Superior temporal gyrus (tissue), 1 donor: Measurements from ENCODE around the gene KIF6.

Source experiments
- DNase-seq: peaks from one replicate; pipeline ENCODE4 v3.0.0-alpha.2; 2016; ENCODE audit errors: extremely low spot score

Gene KIF6

GRCh38 chr6:39321761-39322160, 403.4 kb downstream of the KIF6 start:
- DNase-seq: no peak

DNA sequence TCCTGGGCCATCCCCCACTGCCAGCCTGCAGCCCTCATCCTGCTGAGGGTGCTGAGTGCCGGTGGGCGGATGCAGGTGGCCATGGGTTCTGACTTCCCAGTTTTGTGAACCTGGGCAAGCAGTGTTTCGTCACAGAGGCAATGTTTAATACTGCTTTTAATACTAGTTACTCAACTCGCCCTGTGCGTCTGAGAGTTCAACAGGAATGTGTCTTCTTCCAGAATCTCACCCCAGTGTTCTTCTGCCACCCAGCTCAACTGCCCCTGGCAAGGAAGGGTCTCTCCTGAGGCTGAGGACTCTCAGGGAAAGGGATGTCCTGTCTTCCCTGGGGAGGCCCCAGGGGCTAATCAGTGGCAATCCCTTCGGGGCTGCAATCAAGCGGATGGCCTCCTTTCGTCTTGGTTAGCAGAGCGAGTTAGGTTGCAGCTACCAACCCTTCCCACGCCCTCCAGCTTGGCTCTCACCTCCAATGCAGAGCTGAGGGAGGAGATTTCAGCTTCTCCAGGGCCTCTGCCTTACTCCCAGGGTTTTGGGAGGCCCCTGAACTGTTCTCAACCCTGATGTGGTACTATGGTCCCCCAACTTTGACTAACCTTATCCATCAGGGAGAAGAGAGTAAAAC, 404.7 kb downstream of the KIF6 start:
- DNase-seq: no peak

DNA sequence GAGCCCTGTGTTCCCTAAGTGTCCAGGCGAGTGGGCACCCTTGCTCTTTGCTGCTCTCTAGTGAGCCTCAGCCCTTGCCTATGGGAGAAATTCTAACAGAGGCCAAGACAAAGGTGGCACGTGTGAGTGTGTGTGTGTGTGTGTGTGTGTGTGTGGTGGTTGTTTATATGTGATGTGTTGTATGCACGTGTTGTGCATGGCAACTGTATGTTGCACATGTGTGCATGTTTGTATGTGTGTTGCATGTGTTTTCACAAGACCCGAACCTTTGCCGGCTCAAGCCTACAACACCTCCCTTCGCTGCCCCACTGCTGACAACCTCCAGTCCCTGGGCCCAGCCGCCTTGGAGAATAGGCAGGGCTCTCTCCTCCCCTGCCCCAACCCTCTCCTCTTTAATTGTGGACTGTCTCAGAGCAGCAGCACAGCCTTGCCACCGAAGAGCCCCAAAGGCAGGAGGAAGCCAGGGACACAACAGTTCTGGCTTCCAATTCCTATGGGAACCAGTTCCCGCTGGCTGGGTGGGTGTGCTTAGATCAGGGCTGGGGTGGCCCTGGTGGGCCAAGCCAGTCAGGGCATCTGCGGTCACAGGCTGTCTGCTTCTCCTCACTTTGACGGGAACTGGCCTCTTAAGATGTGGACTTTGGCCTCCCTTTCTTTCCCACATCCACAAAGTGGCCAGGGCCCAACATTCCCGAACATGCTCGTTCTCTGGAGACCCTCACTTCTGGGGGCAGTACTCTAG, 405.4 kb downstream of the KIF6 start:
- DNase-seq: no peak

DNA sequence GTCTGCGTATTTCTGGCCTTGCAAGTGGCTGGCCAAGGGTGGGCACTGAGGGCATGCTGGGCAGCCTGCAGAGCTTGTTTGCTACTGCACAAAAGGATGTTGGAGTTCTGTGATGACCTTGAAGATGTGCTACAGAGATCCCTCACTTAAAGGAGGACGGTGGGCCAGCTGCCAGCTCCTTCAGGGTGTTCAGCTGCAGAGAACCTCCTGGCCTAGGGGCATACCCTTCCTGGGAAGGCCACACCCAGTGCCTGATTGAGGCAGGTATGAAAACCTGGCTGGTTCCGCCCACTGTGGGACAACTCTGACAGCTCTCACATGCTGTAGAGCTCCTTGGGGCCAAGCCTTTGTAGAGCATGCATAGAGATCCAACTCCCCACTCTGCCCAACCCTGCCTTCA, 408.0 kb downstream of the KIF6 start:
- DNase-seq: no peak

DNA sequence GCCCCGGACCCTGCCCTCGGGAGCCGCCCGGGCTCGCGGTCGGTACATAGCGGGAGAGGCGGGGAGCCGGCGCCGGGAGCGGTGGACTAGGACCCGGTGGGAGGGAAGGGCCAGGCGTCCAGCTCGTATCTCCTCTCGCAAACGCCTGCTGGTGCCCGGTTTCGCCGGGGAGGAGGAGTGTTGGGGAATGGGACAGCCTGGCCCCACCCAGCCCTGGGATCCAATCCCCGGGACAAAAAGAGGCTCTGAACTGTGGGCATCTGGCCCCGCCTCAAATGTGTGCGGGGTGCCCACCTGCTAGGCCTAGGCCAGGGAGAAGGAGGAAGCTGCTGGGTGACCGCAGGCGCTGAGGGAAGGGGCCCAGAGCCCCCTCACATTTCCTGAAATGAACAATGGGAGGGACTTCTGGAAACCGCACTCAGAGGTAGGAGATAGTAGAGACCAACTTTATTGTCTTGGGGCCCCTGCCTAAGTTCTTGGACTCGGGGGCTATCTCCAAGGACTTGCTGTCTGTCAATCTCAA, 410.9 kb downstream of the KIF6 start, which contains the start of gene KCNK17:
KCNK17 (minus strand) TSS at position 147 of the 523 bp plus-strand sequence; CDS start at position 48, 99 bp downstream.
- DNase-seq: no peak

DNA sequence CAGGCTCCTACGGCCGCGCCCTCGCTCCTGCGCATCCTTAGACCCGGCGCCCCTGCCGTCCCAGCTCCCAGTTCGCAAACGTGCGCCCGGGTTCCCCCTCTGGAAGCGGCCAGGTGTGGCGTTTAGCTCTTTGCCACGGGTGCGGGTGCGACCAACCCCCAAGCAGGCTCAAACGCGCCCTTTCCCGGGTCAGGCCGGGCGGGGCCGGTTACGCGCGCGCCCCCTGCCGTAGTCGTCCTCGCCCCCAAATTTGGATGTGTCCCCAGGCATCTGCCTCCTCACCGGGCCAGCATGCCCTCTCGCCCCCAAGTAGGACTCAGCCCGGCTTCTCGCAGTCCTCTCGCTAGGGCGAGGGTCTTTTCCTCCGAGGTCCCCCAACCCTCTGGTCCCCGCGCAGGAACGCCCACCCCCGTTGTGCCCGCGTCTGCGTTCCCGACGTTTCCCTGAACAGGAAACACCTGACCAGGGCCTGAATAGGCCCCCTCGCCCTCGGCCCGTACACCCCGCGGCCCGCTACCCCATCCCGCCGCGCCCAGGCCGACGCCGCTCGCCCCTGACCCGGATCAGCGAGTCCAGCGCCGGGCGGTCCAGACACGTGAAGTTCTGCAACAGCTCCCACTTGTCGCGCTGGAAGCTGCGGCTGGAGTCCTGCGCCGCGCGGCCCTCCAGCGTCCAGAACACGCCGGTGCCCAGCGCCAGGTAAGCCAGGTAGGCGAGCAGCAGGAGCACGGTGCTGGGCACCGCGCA, 411.5 kb downstream of the KIF6 start:
- no peak for DNase-seq

DNA sequence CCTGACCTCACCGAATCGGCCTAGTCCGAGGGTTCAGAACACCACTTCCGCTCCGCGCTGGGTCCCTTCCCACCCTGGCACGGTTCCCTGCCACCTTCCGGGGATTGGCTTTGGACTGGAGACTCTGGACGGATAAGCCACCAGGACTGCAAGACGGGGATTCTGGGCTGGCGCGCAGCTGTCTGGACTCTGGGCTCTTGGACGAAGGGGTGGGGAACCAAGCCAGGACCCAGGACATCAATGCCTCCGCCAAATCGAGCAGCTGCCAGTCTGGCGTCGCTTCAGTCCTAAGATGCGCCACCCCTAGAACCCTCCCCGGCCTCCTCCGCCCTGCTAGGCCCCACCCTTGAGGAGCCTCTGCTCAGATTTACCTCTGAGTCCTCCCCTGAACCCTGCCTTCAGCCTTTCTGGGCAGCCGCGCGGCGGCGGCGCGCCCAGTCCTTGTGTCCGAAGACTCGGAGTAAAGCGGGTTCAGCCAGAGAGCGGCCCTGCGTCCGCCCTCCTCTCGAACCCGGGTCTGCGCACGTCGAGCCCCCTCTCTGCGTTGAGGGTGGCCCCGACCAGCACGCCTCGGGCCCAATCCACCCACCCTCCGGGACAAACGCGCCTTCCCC, 412.2 kb downstream of the KIF6 start:
- DNase-seq: no peak

GRCh38 chr6:39310542-39310941, 414.7 kb downstream of the KIF6 start:
- DNase-seq: no peak

DNA sequence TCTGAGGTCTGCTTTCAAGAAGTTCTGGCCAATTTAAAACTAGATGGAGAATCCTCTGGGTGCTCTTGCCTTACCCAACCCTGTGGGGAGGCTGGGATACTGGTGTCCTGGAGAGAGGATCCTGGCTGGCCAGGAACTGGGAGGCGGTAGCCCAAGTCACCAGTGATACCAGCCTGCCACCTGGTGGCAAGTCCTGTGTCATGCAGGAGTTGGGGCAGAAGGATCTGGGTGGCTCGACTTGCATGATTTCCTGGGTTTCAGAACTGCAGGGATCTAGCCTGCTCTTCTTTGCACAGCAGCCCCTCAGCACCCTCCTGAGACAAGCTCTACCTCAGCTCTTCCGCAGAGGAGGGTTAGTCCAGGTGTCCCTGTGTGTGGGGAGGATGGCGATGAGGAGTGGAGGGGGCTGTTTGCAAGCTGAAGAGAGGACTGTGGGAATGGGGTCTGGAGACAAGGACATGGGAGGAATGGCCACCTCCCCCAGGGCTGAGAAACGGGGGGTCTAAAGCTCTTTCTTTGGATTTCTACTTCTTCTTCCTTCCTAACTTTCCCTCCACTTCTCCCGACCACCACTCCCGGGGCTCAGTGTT, 415.2 kb downstream of the KIF6 start:
- peak; percentile 86 for DNase-seq

DNA sequence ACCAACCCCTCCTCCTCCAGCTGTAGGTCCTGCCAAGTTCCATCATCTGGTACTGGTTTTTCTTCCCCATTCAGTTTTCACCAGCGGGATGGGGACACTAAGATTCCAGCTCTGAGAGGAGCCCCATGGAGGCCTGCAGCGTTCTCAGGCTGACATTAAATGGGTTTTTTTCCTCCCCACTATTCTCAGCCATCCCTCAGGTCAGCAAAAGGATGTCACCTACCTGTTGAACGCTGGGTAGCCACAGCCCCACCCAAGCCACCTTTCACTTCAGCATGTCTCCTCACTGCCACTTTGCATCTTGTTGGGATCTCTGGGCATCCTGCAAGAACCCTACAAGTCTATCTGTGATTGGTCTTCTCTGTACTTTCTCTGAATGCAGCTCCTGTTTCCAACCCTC, 417.7 kb downstream of the KIF6 start:
- no peak for DNase-seq

DNA sequence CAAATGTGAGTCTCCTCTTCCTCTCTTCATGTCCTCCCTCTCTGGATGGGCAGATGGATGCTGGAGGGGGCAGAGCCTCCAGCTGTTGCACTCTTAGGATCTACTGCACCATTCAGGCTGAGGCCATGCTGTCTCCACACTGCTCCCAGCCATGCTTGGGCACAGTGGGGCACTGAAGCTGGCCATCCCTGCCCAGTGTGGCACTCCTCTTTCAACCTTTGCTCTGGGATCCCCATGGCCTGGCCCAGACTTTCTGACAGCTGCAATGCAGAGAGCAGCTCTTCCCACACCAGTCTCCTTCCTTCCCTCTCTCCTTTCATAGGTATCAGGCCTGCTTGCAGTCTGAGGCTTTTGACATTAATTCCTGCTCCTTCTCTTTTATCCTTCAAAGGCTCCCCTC, 420.3 kb downstream of the KIF6 start:
- DNase-seq: no peak

GRCh38 chr6:39303425-39304153, 421.6 kb downstream of the KIF6 start:
- DNase-seq: no peak

DNA sequence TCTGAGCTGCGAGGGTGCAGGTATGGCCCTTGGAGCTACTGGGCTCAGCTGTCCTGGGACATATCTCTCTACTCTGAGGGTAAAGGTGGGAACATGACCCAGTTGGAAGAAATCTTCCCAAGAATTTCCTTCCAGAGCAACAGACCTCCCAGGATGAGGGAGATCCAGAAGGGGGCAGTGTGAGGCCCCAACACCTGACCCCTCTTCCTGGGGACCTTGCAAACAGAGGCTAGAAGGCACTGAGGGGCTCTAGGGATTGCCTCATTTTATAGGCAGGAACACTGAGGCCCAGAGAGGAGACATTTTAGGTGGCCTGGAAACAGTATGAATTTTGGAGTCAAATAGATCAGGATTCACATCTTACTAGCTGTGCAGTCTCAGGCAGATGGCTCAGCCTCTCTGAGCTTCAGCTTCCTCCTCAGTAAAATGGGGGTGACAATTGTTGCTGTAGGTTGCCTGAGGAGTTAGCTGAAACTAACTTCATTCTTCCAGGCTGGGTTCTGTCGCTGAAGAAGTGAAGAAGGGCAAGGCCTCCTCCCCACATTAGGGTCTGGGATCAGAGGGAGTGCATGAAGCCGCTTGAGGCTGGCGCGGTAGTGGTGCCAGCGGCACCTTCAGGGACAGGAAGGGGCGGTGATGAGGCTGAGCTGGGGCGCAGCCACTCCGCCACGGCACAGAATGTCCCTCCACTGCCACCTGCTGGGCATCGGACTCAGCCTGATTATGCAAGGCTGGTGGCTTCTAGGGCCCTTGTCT, 422.4 kb downstream of the KIF6 start:
- peak; percentile 86 for DNase-seq

GRCh38 chr6:39302011-39302410, 423.2 kb downstream of the KIF6 start:
- DNase-seq: no peak

GRCh38 chr6:39301606-39302005, 423.6 kb downstream of the KIF6 start:
- no peak for DNase-seq

- DNase-seq: peak; percentile 13
Observed at GRCh38 chr6:39300739-39301138, 424.5 kb downstream of the KIF6 start.

GRCh38 chr6:39298061-39298460, 427.1 kb downstream of the KIF6 start:
- DNase-seq: no peak

- no peak for DNase-seq
Observed at GRCh38 chr6:39296745-39297640, 428.2 kb downstream of the KIF6 start.

- DNase-seq: no peak
Observed at GRCh38 chr6:39295611-39296011, 429.6 kb downstream of the KIF6 start.
